ENCODE measurements around the gene PLA2G15.

PLA2G15 gene

GRCh38 chr16:68219725-68220351, 25.3 kb upstream of the PLA2G15 start:
- H3K4me1 ChIP-seq: peaks cover 5% of the 10 kb centered on the region
- no peak overlapping the region for H2AFZ ChIP-seq
- H3K9ac ChIP-seq: no peak overlapping the region
- H3K4me2 ChIP-seq (ENCODE audit: low read length): no peak overlapping the region
- no peaks in the 10 kb centered on the region for H3K36me3 ChIP-seq (ENCODE audit: control insufficient read depth, insufficient read depth, low read length)
- H3K4me3 ChIP-seq (ENCODE audit: low read depth, low read length): no peak overlapping the region
- no peak for TF ChIP-seq CTCF (IDR thresholded peaks at IDR 0.05)
- H3K79me2 ChIP-seq: no peaks in the 10 kb centered on the region
- H3K27me3 ChIP-seq (ENCODE audit: control insufficient read depth, insufficient read depth, low read length): no peaks in the 10 kb centered on the region
- H3K9me3 ChIP-seq (ENCODE audit: control insufficient read depth, low read length): no peaks in the 10 kb centered on the region
- H3K27ac ChIP-seq: no peak overlapping the region

- TF ChIP-seq CTCF (IDR thresholded peaks at IDR 0.05): no peak
- Histone ChIP-seq H3K36me3 (ENCODE audit: control insufficient read depth, insufficient read depth, low read length) (no peaks in the 10 kb centered on the region), H2AFZ (no peak overlapping the region)
These were observed 22.1 kb upstream of the PLA2G15 start for GRCh38 chr16:68223072-68223471.

GRCh38 chr16:68226116-68226515, 19.1 kb upstream of the PLA2G15 start:
- no peak overlapping the region for H3K9ac ChIP-seq
- H3K4me2 ChIP-seq (ENCODE audit: low read length): no peak overlapping the region
- H3K27me3 ChIP-seq (ENCODE audit: control insufficient read depth, insufficient read depth, low read length): no peaks in the 10 kb centered on the region
- no peak for TF ChIP-seq CTCF (IDR thresholded peaks at IDR 0.05)
- H3K36me3 ChIP-seq (ENCODE audit: control insufficient read depth, insufficient read depth, low read length): no peaks in the 10 kb centered on the region
- H3K9me3 ChIP-seq (ENCODE audit: control insufficient read depth, low read length): no peaks in the 10 kb centered on the region
- no peak overlapping the region for H3K27ac ChIP-seq
- H2AFZ ChIP-seq: no peak overlapping the region
- H3K4me1 ChIP-seq: peaks cover 8% of the 10 kb centered on the region
- no peak overlapping the region for H3K4me3 ChIP-seq (ENCODE audit: low read depth, low read length)
- peaks cover 3% of the 10 kb centered on the region for H3K79me2 ChIP-seq

More at GRCh38 chr16:68223072-68223471, 22.1 kb upstream of the PLA2G15 start:
- Histone ChIP-seq H3K4me2 (ENCODE audit: low read length) (no peak overlapping the region), H3K27ac (no peak overlapping the region), H3K27me3 (ENCODE audit: control insufficient read depth, insufficient read depth, low read length) (no peaks in the 10 kb centered on the region), H3K4me3 (ENCODE audit: low read depth, low read length) (no peak overlapping the region), H3K4me1 (peaks cover 2% of the 10 kb centered on the region), H3K79me2 (no peaks in the 10 kb centered on the region), H3K9ac (no peak overlapping the region), H3K9me3 (ENCODE audit: control insufficient read depth, low read length) (no peaks in the 10 kb centered on the region)

- H3K36me3 ChIP-seq (ENCODE audit: control insufficient read depth, insufficient read depth, low read length): no peaks in the 10 kb centered on the region
- H3K9ac ChIP-seq: no peak overlapping the region
These were observed 17.9 kb upstream of the PLA2G15 start for GRCh38 chr16:68227183-68227793.

More at GRCh38 chr16:68227183-68227793, 17.9 kb upstream of the PLA2G15 start:
- peaks cover 3% of the 10 kb centered on the region for H3K79me2 ChIP-seq
- no peak overlapping the region for H2AFZ ChIP-seq
- peaks cover 8% of the 10 kb centered on the region for H3K4me1 ChIP-seq
- H3K9me3 ChIP-seq (ENCODE audit: control insufficient read depth, low read length): no peaks in the 10 kb centered on the region
- no peak overlapping the region for H3K4me2 ChIP-seq (ENCODE audit: low read length)
- no peaks in the 10 kb centered on the region for H3K27me3 ChIP-seq (ENCODE audit: control insufficient read depth, insufficient read depth, low read length)
- H3K4me3 ChIP-seq (ENCODE audit: low read depth, low read length): no peak overlapping the region
- H3K27ac ChIP-seq: no peak overlapping the region
- TF ChIP-seq CTCF (IDR thresholded peaks at IDR 0.05): no peak

All from parathyroid adenoma (tissue), 2 donors.